AML-193 (cell line): ENCODE results near the gene CSAG2.
"Not testable (repeated sequence)": the region's sequence is repeated elsewhere in the genome, so short reads cannot be mapped to it uniquely, and the experiment has no call there.

Source experiments
- DNase-seq, 2 experiments: peaks; one replicate each; lab custom pipeline; 2025; lab: John Stamatoyannopoulos, UW

The CSAG2 gene

GRCh38 chrX:152709173-152709572 lies at the start of gene CSAG2:
Gene CSAG2, minus strand, starts transcription at chrX:152709273. Its CDS starts 161 bp downstream, at chrX:152709112.
- DNase-seq: not testable (repeated sequence)

GRCh38 chrX:152754871-152755270 lies 45.8 kb upstream of the CSAG2 start:
- DNase-seq: not testable (repeated sequence)

GRCh38 chrX:152753686-152754650 lies 44.9 kb upstream of the CSAG2 start, which contains the start of gene MAGEA2:
Gene MAGEA2, minus strand, starts transcription at chrX:152753842. Its CDS starts 2,479 bp downstream, at chrX:152751363.
- not testable (repeated sequence) for DNase-seq

- DNase-seq: no peak
These were observed 29.5 kb upstream of the CSAG2 start for GRCh38 chrX:152738560-152738959.

- not testable (repeated sequence) for DNase-seq
These were observed 27.5 kb upstream of the CSAG2 start for GRCh38 chrX:152736528-152736927.

- DNase-seq: no peak
These were observed 26.9 kb upstream of the CSAG2 start for GRCh38 chrX:152735860-152736511.

- DNase-seq: no peak
These were observed 26.0 kb upstream of the CSAG2 start for GRCh38 chrX:152735101-152735500.

GRCh38 chrX:152734143-152734858 lies 25.2 kb upstream of the CSAG2 start:
- not testable (repeated sequence) for DNase-seq

- no peak for DNase-seq
These were observed 24.3 kb upstream of the CSAG2 start, which contains the start of the genes CSAG1 and MAGEA12 for GRCh38 chrX:152733261-152733975. Gene CSAG1, minus strand, starts transcription at chrX:152733721. Its CDS starts 1,261 bp downstream, at chrX:152732460. Gene MAGEA12, plus strand, starts transcription at chrX:152733757. Its CDS starts 2,405 bp downstream, at chrX:152736162.

GRCh38 chrX:152725409-152725808 lies 16.3 kb upstream of the CSAG2 start:
- DNase-seq: no peak

GRCh38 chrX:152713815-152714787 lies 5.0 kb upstream of the CSAG2 start, which contains the start of gene MAGEA2B:
Gene MAGEA2B, plus strand, starts transcription at chrX:152714628. Its CDS starts 2,479 bp downstream, at chrX:152717107.
- DNase-seq: not testable (repeated sequence)

- not testable (repeated sequence) for DNase-seq
These were observed 4.1 kb upstream of the CSAG2 start for GRCh38 chrX:152713195-152713594.

- not testable (repeated sequence) for DNase-seq
These were observed 2.6 kb downstream of the CSAG2 start for GRCh38 chrX:152706500-152706899.

- DNase-seq: not testable (repeated sequence)
These were observed 8.7 kb downstream of the CSAG2 start for GRCh38 chrX:152700390-152700789.

GRCh38 chrX:152697952-152698931 lies 10.8 kb downstream of the CSAG2 start, which contains the start of gene MAGEA3:
Gene MAGEA3, plus strand, starts transcription at chrX:152698794. Its CDS starts 2,039 bp downstream, at chrX:152700833.
- DNase-seq: not testable (repeated sequence)

- not testable (repeated sequence) for DNase-seq
These were observed 28.1 kb downstream of the CSAG2 start for GRCh38 chrX:152681012-152681411.

- DNase-seq: not testable (repeated sequence)
These were observed 34.4 kb downstream of the CSAG2 start for GRCh38 chrX:152674652-152675051.

GRCh38 chrX:152674135-152674534 lies 34.9 kb downstream of the CSAG2 start:
- DNase-seq: no peak
